Keratinocyte (primary cell): Measurements from ENCODE around the gene SERPINB10. TPM values are rescaled to one million over a fixed set of nuclear protein-coding genes. Genes with fewer than 3 reads are reported as not detected.

Source experiments
- DNase-seq: peaks from one replicate; pipeline ENCODE4 v3.0.0-alpha.2; 2011; ENCODE audit warnings: low read depth, missing footprints, low spot score
- FAIRE-seq: peaks from 2 replicates; lab custom pipeline; 2011; peaks lifted over from hg19 to GRCh38; lab: Jason Lieb, UNC
- H2AFZ ChIP-seq: 2 replicates; pipeline ENCODE4 v1.6.0; 2012; ENCODE audit warnings: low read length, control low read depth, inconsistent platforms; ENCODE audit not compliant: control insufficient read depth
- H3K27ac ChIP-seq: 2 replicates; pipeline ENCODE4 v1.5.1; 2011; ENCODE audit warnings: low read length; ENCODE audit not compliant: control insufficient read depth, insufficient read depth
- H3K27me3 ChIP-seq: 3 replicates; pipeline ENCODE4 v1.6.0; 2011; ENCODE audit warnings: low read length; ENCODE audit not compliant: control insufficient read depth, insufficient read depth; ENCODE audit errors: extremely low read depth
- H3K36me3 ChIP-seq, 2 experiments: 2 replicates in 1 of 2; 3 replicates in 1 of 2; pipeline ENCODE4 v1.5.1; 2011; ENCODE audit warnings: low read length in 2 of 2, mild to moderate bottlenecking in 1 of 2; ENCODE audit not compliant: control insufficient read depth in 2 of 2, insufficient read depth in 2 of 2; ENCODE audit errors: extremely low read depth in 1 of 2
- H3K4me1 ChIP-seq: 3 replicates; pipeline ENCODE4 v1.5.1; 2011; ENCODE audit warnings: low read length; ENCODE audit not compliant: control insufficient read depth, insufficient read depth; ENCODE audit errors: extremely low read depth
- H3K4me2 ChIP-seq: 3 replicates; pipeline ENCODE4 v1.6.0; 2011; ENCODE audit warnings: low read depth, low read length; ENCODE audit not compliant: control insufficient read depth, insufficient read depth; ENCODE audit errors: extremely low read depth
- H3K4me3 ChIP-seq, 3 experiments: fragments of 200-600 bp in 1 of 3; sonication (generic) in 1 of 3; 2 replicates in 2 of 3; 3 replicates in 1 of 3; pipeline ENCODE4 v1.5.1; 2011 to 2016; ENCODE audit warnings: low read length in 3 of 3, mild to moderate bottlenecking in 3 of 3, control low read depth in 2 of 3, inconsistent platforms in 1 of 3, low read depth in 1 of 3, mixed read lengths in 1 of 3, mixed run types in 1 of 3, moderate library complexity in 1 of 3; ENCODE audit not compliant: control insufficient read depth in 2 of 3, insufficient read depth in 2 of 3; ENCODE audit errors: extremely low read depth in 1 of 3
- H3K79me2 ChIP-seq: 2 replicates; pipeline ENCODE4 v1.6.0; 2012; ENCODE audit warnings: low read length; ENCODE audit not compliant: control insufficient read depth, insufficient read depth
- H3K9ac ChIP-seq: 3 replicates; pipeline ENCODE4 v1.6.0; 2011; ENCODE audit warnings: low read length; ENCODE audit not compliant: control insufficient read depth, insufficient read depth; ENCODE audit errors: extremely low read depth
- H3K9me1 ChIP-seq: 3 replicates; pipeline ENCODE4 v1.6.0; 2011; ENCODE audit warnings: low read length; ENCODE audit not compliant: control insufficient read depth, insufficient read depth; ENCODE audit errors: extremely low read depth
- H3K9me3 ChIP-seq: 2 replicates; pipeline ENCODE4 v1.5.1; 2012; ENCODE audit warnings: low read depth, low read length; ENCODE audit not compliant: control insufficient read depth
- H4K20me1 ChIP-seq: 3 replicates; pipeline ENCODE4 v1.6.0; 2011; ENCODE audit warnings: low read length; ENCODE audit not compliant: control insufficient read depth, insufficient read depth; ENCODE audit errors: extremely low read depth
- EZH2 ChIP-seq: IDR thresholded peaks from one replicate; pipeline ENCODE4 v1.6.1; 2012; ENCODE audit warnings: inconsistent platforms, mild to moderate bottlenecking, low read length, moderate library complexity
- dilution Hi-C: fragments of 300-500 bp; cut with MboI; formaldehyde crosslinking; loops from one replicate; pipeline ENCODE4 v1.7.0; 2020; ENCODE audit warnings: low sequenced_read_pairs; ENCODE audit not compliant: extremely low pct_ligation_motif_present
- polyA plus RNA-seq, 5 experiments: library from polyadenylated mRNA; depleted of rRNA in 3 of 5; stranded (reverse) in 3 of 5; stranded (forward) in 1 of 5; unstranded in 1 of 5; fragments of >200 nt; gene quantifications; 1 replicate in 1 of 5; 2 replicates in 3 of 5; 3 replicates in 1 of 5; pipeline versions ENCODE4 v1.2.1 to v1.2.3, GENCODE V29; 2011 to 2012; ENCODE audit warnings: missing spikeins in 2 of 5, low read depth in 1 of 5, low replicate concordance in 1 of 5
- TF ChIP-seq, protein P1 (sequence below), 3 experiments: IDR thresholded peaks in 1 of 3; conservative IDR thresholded peaks in 1 of 3; optimal IDR thresholded peaks in 1 of 3; 2 replicates in 2 of 3; 3 replicates in 1 of 3; pipeline versions ENCODE3 to v1.5.1; 2011; ENCODE audit warnings: low read length in 3 of 3, mild to moderate bottlenecking in 3 of 3, moderate library complexity in 2 of 3, control low read depth in 1 of 3, inconsistent platforms in 1 of 3; ENCODE audit not compliant: insufficient read depth in 2 of 3; ENCODE audit errors: extremely low read depth in 1 of 3

The SERPINB10 gene
- polyA plus RNA-seq, 1 donor (not counting 4 experiments of a cell fraction or from before 2014, with no cell fraction given), result 10.1 TPM

DNA sequence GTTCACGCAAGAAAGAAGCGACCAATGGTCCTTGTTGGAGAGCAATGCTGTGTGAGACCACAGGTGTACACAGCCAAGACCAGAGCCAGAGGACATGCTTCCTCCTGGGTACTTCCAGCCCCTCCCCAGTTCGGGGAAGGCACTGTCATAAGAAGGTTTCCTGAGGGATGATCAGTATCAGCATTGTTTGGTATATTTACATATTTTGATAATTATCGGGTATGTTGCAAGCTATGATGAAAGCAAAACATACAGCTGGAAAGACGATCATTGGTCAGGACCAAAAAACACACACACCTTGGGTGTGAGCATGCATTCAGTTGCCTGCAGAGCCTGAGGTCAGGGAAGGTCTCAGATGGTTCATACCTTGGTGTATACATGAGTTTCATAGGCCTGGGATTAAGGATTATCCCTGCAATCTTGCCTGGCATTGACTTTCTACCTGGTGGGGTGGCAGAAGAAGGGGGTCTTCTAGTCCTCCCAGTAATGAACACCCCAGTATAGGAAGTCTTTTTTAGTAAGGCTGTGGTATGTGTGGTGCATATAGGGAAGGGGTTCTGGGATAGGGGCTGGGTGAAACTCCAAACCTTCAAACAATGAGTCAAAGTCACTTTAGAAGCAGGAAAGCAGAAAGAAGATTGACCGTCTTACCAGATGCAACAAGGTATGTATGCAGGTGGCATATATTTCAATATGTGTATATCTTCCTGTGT, 17.4 kb upstream of the SERPINB10 start:
- Histone ChIP-seq H4K20me1 (no peaks in the 10 kb centered on the region), H3K36me3 (peaks cover 21 to 41% of the 10 kb centered on the region in 2 experiments), H3K9ac (peak overlapping the region; percentile 84), H3K79me2 (peaks cover 25% of the 10 kb centered on the region), H3K9me3 (no peaks in the 10 kb centered on the region), H3K27me3 (no peaks in the 10 kb centered on the region), H3K4me2 (peak overlapping the region; percentile 75), H3K9me1 (no peaks in the 10 kb centered on the region), H3K4me3 (peak overlapping the region in 2 of 3 experiments; percentile 78), H3K4me1 (peaks cover 31% of the 10 kb centered on the region), H3K27ac (peak overlapping the region; percentile 88), H2AFZ (no peak overlapping the region)
- dilution Hi-C loops, result no loop called here
- TF ChIP-seq, protein P1, sequence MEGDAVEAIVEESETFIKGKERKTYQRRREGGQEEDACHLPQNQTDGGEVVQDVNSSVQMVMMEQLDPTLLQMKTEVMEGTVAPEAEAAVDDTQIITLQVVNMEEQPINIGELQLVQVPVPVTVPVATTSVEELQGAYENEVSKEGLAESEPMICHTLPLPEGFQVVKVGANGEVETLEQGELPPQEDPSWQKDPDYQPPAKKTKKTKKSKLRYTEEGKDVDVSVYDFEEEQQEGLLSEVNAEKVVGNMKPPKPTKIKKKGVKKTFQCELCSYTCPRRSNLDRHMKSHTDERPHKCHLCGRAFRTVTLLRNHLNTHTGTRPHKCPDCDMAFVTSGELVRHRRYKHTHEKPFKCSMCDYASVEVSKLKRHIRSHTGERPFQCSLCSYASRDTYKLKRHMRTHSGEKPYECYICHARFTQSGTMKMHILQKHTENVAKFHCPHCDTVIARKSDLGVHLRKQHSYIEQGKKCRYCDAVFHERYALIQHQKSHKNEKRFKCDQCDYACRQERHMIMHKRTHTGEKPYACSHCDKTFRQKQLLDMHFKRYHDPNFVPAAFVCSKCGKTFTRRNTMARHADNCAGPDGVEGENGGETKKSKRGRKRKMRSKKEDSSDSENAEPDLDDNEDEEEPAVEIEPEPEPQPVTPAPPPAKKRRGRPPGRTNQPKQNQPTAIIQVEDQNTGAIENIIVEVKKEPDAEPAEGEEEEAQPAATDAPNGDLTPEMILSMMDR (optimal IDR thresholded peaks at IDR 0.05 in 1 of 3, IDR thresholded peaks at IDR 0.05 in 1 of 3, conservative IDR thresholded peaks at IDR 0.05 in 1 of 3; ENCODE audit: extremely low read depth in 1 of 3, insufficient read depth in 2 of 3, low read length in 3 of 3), result no peak
- no peak for TF ChIP-seq EZH2
- FAIRE-seq (peak; percentile 72), DNase-seq (no peak)

DNA sequence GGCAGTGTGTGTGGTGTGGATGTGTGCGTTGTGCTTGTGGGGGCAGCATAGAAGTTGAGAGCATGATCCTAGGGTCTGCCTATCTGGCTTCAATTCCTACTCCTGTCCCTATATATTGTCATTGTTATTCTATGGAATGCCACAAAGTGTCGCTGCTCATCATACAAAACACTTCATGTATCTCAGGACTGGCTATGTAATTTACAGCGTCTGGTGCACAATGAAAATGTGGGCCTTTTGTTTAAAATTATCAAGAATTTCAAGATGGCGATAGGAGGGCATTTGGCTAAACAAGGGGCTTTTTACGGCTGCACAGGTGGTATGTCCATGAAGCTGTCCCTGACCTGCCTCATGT, 16.8 kb upstream of the SERPINB10 start:
- FAIRE-seq (no peak), DNase-seq (no peak)
- Histone ChIP-seq H3K9me1 (no peaks in the 10 kb centered on the region), H3K9ac (peak overlapping the region; percentile 84), H3K4me3 (peak overlapping the region in 2 of 3 experiments; percentile 3 to 78), H3K27me3 (no peaks in the 10 kb centered on the region), H3K27ac (peak overlapping the region; percentile 88), H3K4me2 (peak overlapping the region; percentile 75), H3K79me2 (peaks cover 25% of the 10 kb centered on the region), H2AFZ (no peak overlapping the region), H3K4me1 (peaks cover 27% of the 10 kb centered on the region), H4K20me1 (no peaks in the 10 kb centered on the region), H3K9me3 (no peaks in the 10 kb centered on the region), H3K36me3 (peaks cover 23 to 45% of the 10 kb centered on the region in 2 experiments)
- no peak for TF ChIP-seq EZH2
- TF ChIP-seq, protein P1 (optimal IDR thresholded peaks at IDR 0.05 in 1 of 3, IDR thresholded peaks at IDR 0.05 in 1 of 3, conservative IDR thresholded peaks at IDR 0.05 in 1 of 3; ENCODE audit: extremely low read depth in 1 of 3, insufficient read depth in 2 of 3, low read length in 3 of 3), result peak in 2 of 3 experiments; percentile 11 to 33
- dilution Hi-C loops, result no loop called here
